ENCODE results near the gene SLC6A11. TPM values are rescaled to one million over a fixed set of nuclear protein-coding genes. Genes with fewer than 3 reads are reported as not detected.

The SLC6A11 gene
- total and polyA plus RNA-seq, 2 of the 8 experiments (the other 6 are each of a cell fraction or from before 2014, with no cell fraction given), result 0.78 to 1.5 TPM

GRCh38 chr3:10772271-10773161 is 43.5 kb upstream of the SLC6A11 start:
- CTCF ChIA-PET (ENCODE audit: partially characterized antibody), result interaction anchor here (0.6 to 11.3 kb wide), 54 partner anchors 9 to 1054 kb away, joined by 3 to 193 read pairs (median 4); partner anchors contain the start of genes HRH1 and SLC6A11
- H3K23me2 ChIP-seq (ENCODE audit: low read depth, low read length), result no peaks in the 10 kb centered on the region
- POLR2A ChIA-PET (ENCODE audit: partially characterized antibody), result interaction anchor here (1.2 kb wide), 1 partner anchor 11 kb away, joined by 3 read pairs; no protein-coding TSS in a partner anchor
- no peak overlapping the region for H3K27ac ChIP-seq (ENCODE audit: low read depth, low read length)
- no peak overlapping the region for H3K23ac ChIP-seq (ENCODE audit: insufficient read length)
- H3K18ac ChIP-seq (ENCODE audit: extremely low read depth, low read length), result no peak overlapping the region
- H3K36me3 ChIP-seq (ENCODE audit: control insufficient read depth in 2 of 4, insufficient read depth in 4 of 4, low read length in 3 of 4), result no peaks in the 10 kb centered on the region
- no peak overlapping the region for H4K91ac ChIP-seq (replicated peaks; ENCODE audit: insufficient read length, low read length)
- FAIRE-seq, result no peak
- peak; percentile 43 to 89 for DNase-seq (ENCODE audit: low read depth in 1 of 2, low spot score in 2 of 2)
- H4K5ac ChIP-seq (ENCODE audit: insufficient read length, low read depth, low read length), result no peak overlapping the region
- H4K8ac ChIP-seq (ENCODE audit: extremely low read depth, insufficient read depth, low read length), result no peak overlapping the region
- no peaks in the 10 kb centered on the region for H3K79me2 ChIP-seq (ENCODE audit: control insufficient read depth in 1 of 2, insufficient read depth in 2 of 2, low read length in 2 of 2)
- no peak overlapping the region for H2BK12ac ChIP-seq (ENCODE audit: low read depth, low read length)
- peaks cover 0 to 5% (median under 1%) of the 10 kb centered on the region in 4 experiments; a peak in 2 of 7 replicates for H3K27me3 ChIP-seq (replicated peaks in 1 of 4; ENCODE audit: control insufficient read depth in 3 of 4, extremely low read depth in 1 of 4, insufficient read depth in 3 of 4, low read length in 3 of 4)
- no peaks in the 10 kb centered on the region; a peak in 1 of 7 replicates for H3K4me1 ChIP-seq (replicated peaks in 1 of 4; ENCODE audit: control insufficient read depth in 3 of 4, insufficient read depth in 4 of 4, low read length in 3 of 4)
- WGBS, 2 experiments (ENCODE audit: extremely low coverage in 1 of 2, insufficient coverage in 1 of 2, insufficient read length in 1 of 2, insufficient replicate concordance in 2 of 2, low coverage in 1 of 2, low lambda C conversion rate in 2 of 2, missing lambda C conversion rate in 1 of 2), result 50% methylated on average over 16 of the region's 16 CpGs; no CpG with 5 or more reads in 1 of the 2 experiments
- H2BK15ac ChIP-seq (ENCODE audit: low read length), result no peak overlapping the region
- no peak overlapping the region for H2BK120ac ChIP-seq (replicated peaks; ENCODE audit: low read depth, low read length)
- H3K79me1 ChIP-seq (ENCODE audit: low read depth, low read length), result no peaks in the 10 kb centered on the region
- H4K20me1 ChIP-seq (replicated peaks in 1 of 2; ENCODE audit: control insufficient read depth in 1 of 2, insufficient read depth in 2 of 2, low read length in 2 of 2), result no peaks in the 10 kb centered on the region
- H3K4me2 ChIP-seq (ENCODE audit: insufficient read depth in 1 of 2, low read depth in 2 of 2, low read length in 2 of 2), result no peak overlapping the region
- no peak overlapping the region for H2BK20ac ChIP-seq (ENCODE audit: low read length)
- no peak overlapping the region for H2BK5ac ChIP-seq (ENCODE audit: low read depth, low read length)
- H3K4me3 ChIP-seq (ENCODE audit: extremely low read depth in 1 of 4, insufficient read depth in 2 of 4, low read depth in 3 of 4, low read length in 4 of 4), result no peak overlapping the region
- H2AK5ac ChIP-seq (ENCODE audit: low read depth, low read length), result no peak overlapping the region
- no peak overlapping the region for H3K9ac ChIP-seq (replicated peaks in 1 of 4; ENCODE audit: extremely low read depth in 1 of 4, low read depth in 3 of 4, low read length in 3 of 4)
- H3K56ac ChIP-seq (replicated peaks; ENCODE audit: insufficient read length, low read depth, low read length), result no peak overlapping the region
- H3K9me3 ChIP-seq (ENCODE audit: insufficient read depth in 2 of 2, low read depth in 1 of 2, low read length in 1 of 2), result no peaks in the 10 kb centered on the region
- H2AFZ ChIP-seq (ENCODE audit: low read length), result no peak overlapping the region
- no peak overlapping the region for H3K4ac ChIP-seq (replicated peaks; ENCODE audit: insufficient read length, low read depth, low read length)
- H3K14ac ChIP-seq (ENCODE audit: insufficient read length), result no peak overlapping the region
- TF ChIP-seq MAFK (IDR thresholded peaks at IDR 0.05; ENCODE audit: low read depth, low read length), result no peak; the same call in 1 of the 2 replicates
- no peak for TF ChIP-seq SIX5 (IDR thresholded peaks at IDR 0.05; ENCODE audit: low read depth, low read length)
- no peak for TF ChIP-seq E2F6 (IDR thresholded peaks at IDR 0.05)
- TF ChIP-seq CHD1 (IDR thresholded peaks at IDR 0.05; ENCODE audit: low read depth, low read length), result no peak
- no peak for TF ChIP-seq GABPA (IDR thresholded peaks at IDR 0.05; ENCODE audit: borderline replicate concordance, insufficient read depth, low read length)
- no peak for TF ChIP-seq SP1 (IDR thresholded peaks at IDR 0.05; ENCODE audit: low read depth, low read length)
- TF ChIP-seq CBX5 (IDR thresholded peaks at IDR 0.05; ENCODE audit: low read depth, low read length), result no peak
- no peak for TF ChIP-seq HDAC2 (IDR thresholded peaks at IDR 0.05; ENCODE audit: borderline replicate concordance in 1 of 2, low read depth in 2 of 2, low read length in 2 of 2)
- no peak for TF ChIP-seq TAF1 (IDR thresholded peaks at IDR 0.05; ENCODE audit: low read depth, low read length)
- TF ChIP-seq TEAD4 (IDR thresholded peaks at IDR 0.05; ENCODE audit: low read depth, low read length), result no peak

All from H1 (cell line).